B cell (primary cell): ENCODE data around the gene HOXD3. TPM values are rescaled to one million over a fixed set of nuclear protein-coding genes. Genes with fewer than 3 reads are reported as not detected.

Source experiments
- ATAC-seq: fragments of 200-7000 bp; cut with Tn5 transposase; one replicate; pipeline ENCODE4 v1.10.0; 2021; ENCODE audit warnings: low read depth, mild to moderate bottlenecking, moderate number of reproducible peaks, moderate library complexity
- CTCF ChIA-PET: fragments of 350-600 bp; sonication (Branson Sonifier 250); formaldehyde crosslinking; loops from one replicate; lab custom pipeline; 2021; ENCODE audit warnings: antibody characterized with exemption, inconsistent platforms; lab: Charles Lee
- POLR2A ChIA-PET: fragments of 350-600 bp; sonication (Branson Sonifier 250); formaldehyde crosslinking; loops from one replicate; lab custom pipeline; 2021; ENCODE audit warnings: antibody characterized with exemption; lab: Charles Lee
- DNase-seq: peaks from one replicate; pipeline ENCODE4 v3.0.0; 2013
- H2AFZ ChIP-seq: 2 replicates; pipeline ENCODE4 v1.6.1; 2012; ENCODE audit warnings: mild to moderate bottlenecking, low read depth, low read length; ENCODE audit not compliant: insufficient read depth, poor library complexity, severe bottlenecking
- H3K27ac ChIP-seq, 2 donors: 1 replicate in 1 of 2; 2 replicates in 1 of 2; pipeline ENCODE4 v1.5.1; 2012 to 2013; ENCODE audit warnings: low read length in 2 of 2, mild to moderate bottlenecking in 2 of 2, moderate library complexity in 1 of 2
- H3K27me3 ChIP-seq, 4 experiments: fragments of 200-600 bp in 1 of 4; sonication (generic) in 1 of 4; replicated peaks in 1 of 4; 1 replicate in 2 of 4; 2 replicates in 2 of 4; pipeline versions ENCODE4 v1.6.1 to v1.7.0; 2013 to 2016; ENCODE audit warnings: low read length in 3 of 4, mild to moderate bottlenecking in 2 of 4, mixed read lengths in 1 of 4, moderate library complexity in 1 of 4; ENCODE audit not compliant: insufficient read depth in 4 of 4, control insufficient read depth in 3 of 4; ENCODE audit errors: control extremely low read depth in 1 of 4
- H3K36me3 ChIP-seq, 2 experiments: replicated peaks in 1 of 2; 1 replicate in 1 of 2; 2 replicates in 1 of 2; pipeline versions ENCODE4 v1.6.1 to v1.7.1; 2013; ENCODE audit warnings: low read length in 1 of 2; ENCODE audit not compliant: insufficient read depth in 2 of 2, control insufficient read depth in 1 of 2; ENCODE audit errors: control extremely low read depth in 1 of 2, extremely low read depth in 1 of 2
- H3K4me1 ChIP-seq, 2 donors: fragments of 200-600 bp in 1 of 2; sonication (generic) in 1 of 2; 1 replicate in 1 of 2; 2 replicates in 1 of 2; pipeline versions ENCODE4 v1.5.1 to v1.6.1; 2013 to 2017; ENCODE audit warnings: low read length in 2 of 2; ENCODE audit not compliant: control insufficient read depth in 2 of 2, insufficient read depth in 2 of 2
- H3K4me2 ChIP-seq: replicated peaks from 2 replicates; pipeline ENCODE3; 2012; ENCODE audit warnings: mild to moderate bottlenecking, low read depth, low read length; ENCODE audit not compliant: poor library complexity, severe bottlenecking
- H3K4me3 ChIP-seq, 5 experiments: fragments of 200-600 bp in 1 of 5; sonication (generic) in 1 of 5; 1 replicate in 3 of 5; 2 replicates in 2 of 5; pipeline versions ENCODE4 v1.5.1 to v1.7.0; 2011 to 2016; ENCODE audit warnings: low read length in 4 of 5, mild to moderate bottlenecking in 4 of 5, low read depth in 2 of 5, control low read depth in 1 of 5, moderate library complexity in 1 of 5; ENCODE audit not compliant: insufficient read depth in 1 of 5; ENCODE audit errors: control extremely low read depth in 1 of 5, extremely low read depth in 1 of 5
- H3K79me2 ChIP-seq: fragments of 200-600 bp; sonication (generic); one replicate; pipeline ENCODE4 v1.6.0; 2016; ENCODE audit warnings: low read length; ENCODE audit not compliant: control insufficient read depth, insufficient read depth
- H3K9ac ChIP-seq: fragments of 200-600 bp; sonication (generic); 2 replicates; pipeline ENCODE4 v1.6.1; 2017; ENCODE audit warnings: mild to moderate bottlenecking, low read length, moderate library complexity
- H3K9me3 ChIP-seq, 3 donors: one replicate each; pipeline versions ENCODE4 v1.6.1 to v1.7.1; 2013; ENCODE audit warnings: low read length in 2 of 3; ENCODE audit not compliant: control insufficient read depth in 2 of 3, insufficient read depth in 1 of 3; ENCODE audit errors: control extremely low read depth in 1 of 3
- H4K20me1 ChIP-seq: 2 replicates; pipeline ENCODE4 v1.6.0; 2012; ENCODE audit warnings: mild to moderate bottlenecking, low read length; ENCODE audit not compliant: insufficient read depth, control insufficient read depth, poor library complexity, severe bottlenecking
- H3K27ac Mint-ChIP-seq: one replicate; pipeline ENCODE4 v1.8.0; 2021; ENCODE audit warnings: mixed read lengths
- H3K27me3 Mint-ChIP-seq: one replicate; pipeline ENCODE4 v1.8.0; 2021; ENCODE audit warnings: mixed read lengths
- H3K4me1 Mint-ChIP-seq: one replicate; pipeline ENCODE4 v1.8.0; 2021; ENCODE audit warnings: mixed read lengths
- H3K4me3 Mint-ChIP-seq: one replicate; pipeline ENCODE4 v1.8.0; 2021; ENCODE audit warnings: mixed read lengths
- H3K9me3 Mint-ChIP-seq: one replicate; pipeline ENCODE4 v1.8.0; 2022; ENCODE audit warnings: mixed read lengths; ENCODE audit not compliant: insufficient read depth
- CTCF ChIP-seq: fragments of 200-600 bp; IDR thresholded peaks from one replicate; pipeline ENCODE4 v1.8.0; 2022; ENCODE audit warnings: antibody characterized with exemption, mild to moderate bottlenecking
- EZH2 ChIP-seq: IDR thresholded peaks from 2 replicates; pipeline ENCODE4 v1.6.1; 2012; ENCODE audit warnings: borderline replicate concordance, low read depth, mild to moderate bottlenecking, moderate library complexity, low read length; ENCODE audit not compliant: insufficient read depth, poor library complexity, severe bottlenecking
- WGBS: methylation state at CpG from one replicate; pipeline ENCODE4 v1.1.5; 2013; ENCODE audit warnings: missing lambda C conversion rate; ENCODE audit not compliant: insufficient coverage; 5-methylcytosine and 5-hydroxymethylcytosine counted together
- intact Hi-C: fragments of 100-400 bp; cut with micrococcal nuclease; formaldehyde crosslinking; loops from one replicate; pipeline ENCODE4 v1.10.0; 2022
- polyA plus RNA-seq: library from polyadenylated mRNA; depleted of rRNA; stranded (reverse); fragments of >200 nt; gene quantifications from 2 replicates; pipeline ENCODE4 v1.2.3, GENCODE V29; 2012
- total RNA-seq, 2 donors: library from RNA; stranded (reverse); fragments of 120-200 nt in 1 of 2; gene quantifications; 1 replicate in 1 of 2; 2 replicates in 1 of 2; pipeline versions ENCODE4 v1.2.3 to v1.2.4, GENCODE V29; 2013 to 2022

HOXD3 gene
- total and polyA plus RNA-seq, 2 donors (not counting 1 experiment from before 2014, with no cell fraction given) = not detected

- Mint-ChIP-seq H3K4me1 (peaks cover 9% of the 10 kb centered on the region), H3K9me3 (no peaks in the 10 kb centered on the region), H3K4me3 (no peak overlapping the region), H3K27me3 (peaks cover 76% of the 10 kb centered on the region), H3K27ac (no peak overlapping the region)
- no peak overlapping the region for H3K9ac ChIP-seq
- H3K4me1 ChIP-seq = peaks cover 4 to 12% of the 10 kb centered on the region in 2 donors
- intact Hi-C loops = no loop called here
- H3K4me3 ChIP-seq = no peak overlapping the region
- no peaks in the 10 kb centered on the region for H3K79me2 ChIP-seq
- no peak overlapping the region for H3K4me2 ChIP-seq
- peaks cover 0 to 86% (median 50%) of the 10 kb centered on the region in 4 experiments for H3K27me3 ChIP-seq
- no CpG with 5 or more reads among the region's 7 CpGs for WGBS
- no peak overlapping the region for H2AFZ ChIP-seq
- TF ChIP-seq EZH2 = no peak
- no peak for TF ChIP-seq CTCF
- CTCF ChIA-PET = interaction anchor here (0.6 kb wide), 1 partner anchor 47 kb away, joined by 3 read pairs; no protein-coding TSS in a partner anchor
- H3K36me3 ChIP-seq = no peaks in the 10 kb centered on the region
- ATAC-seq (no peak), DNase-seq (no peak)
- no peak overlapping the region for H3K27ac ChIP-seq
- H3K9me3 ChIP-seq = peaks cover 0 to 31% (median 0%) of the 10 kb centered on the region in 3 donors
- POLR2A ChIA-PET = no interaction called here
- no peaks in the 10 kb centered on the region for H4K20me1 ChIP-seq
Observed at GRCh38 chr2:176173567-176174381, 16.7 kb downstream of the HOXD3 start.

GRCh38 chr2:176174382-176174823 lies 17.3 kb downstream of the HOXD3 start:
- POLR2A ChIA-PET = no interaction called here
- CTCF ChIA-PET = interaction anchor here (0.6 kb wide), 1 partner anchor 48 kb away, joined by 3 read pairs; no protein-coding TSS in a partner anchor
- 6% methylated on average over 12 of the region's 14 CpGs for WGBS
- Mint-ChIP-seq H3K27me3 (peaks cover 78% of the 10 kb centered on the region), H3K4me3 (no peak overlapping the region), H3K4me1 (peaks cover 9% of the 10 kb centered on the region), H3K9me3 (no peaks in the 10 kb centered on the region), H3K27ac (no peak overlapping the region)
- ATAC-seq = no peak
- Histone ChIP-seq H4K20me1 (no peaks in the 10 kb centered on the region), H3K27ac (no peak overlapping the region), H3K27me3 (peaks cover 0 to 85% (median 56%) of the 10 kb centered on the region in 4 experiments), H3K9me3 (peaks cover 0 to 25% (median 0%) of the 10 kb centered on the region in 3 donors), H3K9ac (no peak overlapping the region), H3K4me3 (no peak overlapping the region), H3K4me1 (peaks cover 4 to 12% of the 10 kb centered on the region in 2 donors), H3K36me3 (no peaks in the 10 kb centered on the region), H3K4me2 (no peak overlapping the region), H3K79me2 (no peaks in the 10 kb centered on the region), H2AFZ (no peak overlapping the region)
- intact Hi-C loops = no loop called here
- no peak for DNase-seq
- TF ChIP-seq EZH2 (no peak), CTCF (no peak)
